SU-DHL-6 (cell line): Measurements from ENCODE around the gene GFER.

Source experiments
- H2AFZ ChIP-seq: fragments of 200-600 bp; sonication (generic); 2 replicates; pipeline ENCODE4 v1.6.1; 2014; ENCODE audit warnings: low read depth, mild to moderate bottlenecking, moderate library complexity, mixed read lengths, antibody characterized with exemption, low read length; ENCODE audit not compliant: severe bottlenecking
- H3F3A ChIP-seq: fragments of 200-600 bp; shearing (Covaris generic); 2 replicates; pipeline ENCODE4 v1.6.0; 2016; ENCODE audit warnings: antibody characterized with exemption, mild to moderate bottlenecking; ENCODE audit not compliant: insufficient read depth
- H3K27ac ChIP-seq: fragments of 200-600 bp; sonication (generic); 2 replicates; pipeline ENCODE4 v1.5.1; 2016; ENCODE audit warnings: low read depth, mild to moderate bottlenecking, low read length, moderate library complexity, mixed read lengths
- H3K27me3 ChIP-seq: fragments of 200-600 bp; sonication (generic), shearing (Covaris generic); 2 replicates; pipeline ENCODE4 v1.6.0; 2014; ENCODE audit warnings: mild to moderate bottlenecking, low read length
- H3K36me3 ChIP-seq: fragments of 200-600 bp; sonication (generic); 2 replicates; pipeline ENCODE4 v1.6.1; 2014; ENCODE audit warnings: mild to moderate bottlenecking, low read length, mixed read lengths
- H3K4me2 ChIP-seq: fragments of 300-600, 200-600 bp; shearing (Covaris generic), sonication (generic); 2 replicates; pipeline ENCODE4 v1.6.0; 2014; ENCODE audit warnings: low read length, low read depth, mild to moderate bottlenecking; ENCODE audit not compliant: poor library complexity, severe bottlenecking
- H3K4me3 ChIP-seq: fragments of 200-600 bp; sonication (generic); 2 replicates; pipeline ENCODE4 v1.5.1; 2014; ENCODE audit warnings: antibody characterized with exemption, low read length, mild to moderate bottlenecking, mixed read lengths; ENCODE audit not compliant: insufficient read depth, poor library complexity, severe bottlenecking
- H3K79me2 ChIP-seq: fragments of 200-600 bp; sonication (generic); 2 replicates; pipeline ENCODE4 v1.6.1; 2014; ENCODE audit warnings: mild to moderate bottlenecking, low read length, moderate library complexity; ENCODE audit not compliant: insufficient read depth
- H3K9ac ChIP-seq: fragments of 200-600 bp; sonication (generic); 2 replicates; pipeline ENCODE4 v1.7.0; 2014; ENCODE audit warnings: mild to moderate bottlenecking, low read length
- H3K9me2 ChIP-seq: fragments of 200-600 bp; sonication (generic); replicated peaks from 2 replicates; pipeline ENCODE4 v1.6.1; 2014; ENCODE audit warnings: low read length; ENCODE audit not compliant: insufficient read depth
- H3K9me3 ChIP-seq: fragments of 200-600 bp; sonication (generic); 2 replicates; pipeline ENCODE4 v1.6.1; 2014; ENCODE audit warnings: low read length, mixed read lengths; ENCODE audit not compliant: insufficient read depth
- H4K20me1 ChIP-seq: fragments of 200-600 bp; sonication (generic); 2 replicates; pipeline ENCODE4 v1.6.1; 2014; ENCODE audit warnings: low read depth, mild to moderate bottlenecking, antibody characterized with exemption, low read length, moderate library complexity, mixed read lengths
- CTCF ChIP-seq: fragments of 200-600 bp; sonication (generic); IDR thresholded peaks from one replicate; pipeline ENCODE4 v1.5.1; 2017; ENCODE audit warnings: antibody characterized with exemption, mild to moderate bottlenecking, low read length, moderate library complexity; ENCODE audit not compliant: insufficient read depth, poor library complexity, severe bottlenecking
- EZH2phosphoT487 ChIP-seq: fragments of 200-600 bp; sonication (generic), shearing (Covaris generic); conservative IDR thresholded peaks from 2 replicates; pipeline ENCODE4 v1.6.1; 2018; ENCODE audit warnings: mild to moderate bottlenecking, antibody characterized with exemption, low read length, moderate library complexity, mixed read lengths

Gene GFER

GRCh38 chr16:1978476-1979120, 5.4 kb upstream of the GFER start:
- no peak overlapping the region for H3K9ac ChIP-seq
- no peaks in the 10 kb centered on the region for H3K36me3 ChIP-seq
- H3K9me3 ChIP-seq: no peaks in the 10 kb centered on the region
- H3K4me2 ChIP-seq: no peak overlapping the region
- H3K9me2 ChIP-seq: no peaks in the 10 kb centered on the region
- no peak overlapping the region for H3K4me3 ChIP-seq
- TF ChIP-seq EZH2phosphoT487 (no peak), CTCF (no peak)
- H4K20me1 ChIP-seq: no peaks in the 10 kb centered on the region
- H2AFZ ChIP-seq: no peak overlapping the region
- H3K27me3 ChIP-seq: no peaks in the 10 kb centered on the region
- H3K79me2 ChIP-seq: peaks cover 5% of the 10 kb centered on the region
- no peaks in the 10 kb centered on the region for H3F3A ChIP-seq
- no peak overlapping the region for H3K27ac ChIP-seq

- no peaks in the 10 kb centered on the region for H3K27me3 ChIP-seq
- no peak overlapping the region for H3K9ac ChIP-seq
- no peaks in the 10 kb centered on the region for H3K9me2 ChIP-seq
- H2AFZ ChIP-seq: no peak overlapping the region
- H3K79me2 ChIP-seq: no peaks in the 10 kb centered on the region
- no peak overlapping the region for H3K27ac ChIP-seq
- H4K20me1 ChIP-seq: no peaks in the 10 kb centered on the region
- TF ChIP-seq EZH2phosphoT487: no peak
- TF ChIP-seq CTCF: no peak
- H3K4me2 ChIP-seq: no peak overlapping the region
- no peaks in the 10 kb centered on the region for H3K36me3 ChIP-seq
- no peak overlapping the region for H3K4me3 ChIP-seq
- no peaks in the 10 kb centered on the region for H3F3A ChIP-seq
- no peaks in the 10 kb centered on the region for H3K9me3 ChIP-seq
Measured at GRCh38 chr16:1979271-1980029, 4.5 kb upstream of the GFER start.

DNA sequence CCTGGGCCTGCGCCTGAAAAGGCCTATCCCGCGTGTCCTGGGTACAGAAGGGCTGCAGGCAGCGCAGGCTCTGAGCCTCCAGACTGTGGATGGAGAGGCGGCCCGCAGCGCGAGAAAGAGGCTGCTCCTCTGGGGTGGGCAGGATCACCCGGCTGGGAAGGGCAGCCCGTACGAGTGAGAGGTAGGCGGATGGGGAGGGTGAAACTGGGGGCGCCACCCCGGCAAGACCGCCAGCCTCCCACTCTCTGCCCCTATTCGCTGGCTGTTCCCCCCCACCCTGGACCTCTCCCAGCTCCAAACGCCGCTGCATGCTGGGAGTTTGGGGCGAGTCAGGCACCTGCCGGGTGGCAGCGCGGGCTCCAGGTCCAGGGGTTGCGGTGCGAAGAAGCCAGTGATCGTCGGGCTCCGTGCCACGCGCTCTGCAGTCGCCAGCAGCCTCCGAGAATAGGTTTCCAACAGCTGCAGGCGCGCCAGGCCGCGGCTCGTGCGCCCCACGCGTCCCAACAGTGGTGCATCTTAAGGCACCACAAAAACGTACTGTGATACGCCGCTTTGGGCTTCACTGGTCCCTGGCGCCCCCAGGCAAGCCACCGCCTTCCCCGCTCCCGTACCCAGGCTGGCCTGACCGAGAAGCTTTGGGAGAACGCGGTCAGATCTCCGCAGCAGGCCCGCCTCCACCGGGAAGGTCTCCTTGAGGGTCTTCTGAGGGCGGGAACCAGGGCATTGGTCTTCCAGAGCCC, 3.8 kb upstream of the GFER start:
- no peaks in the 10 kb centered on the region for H4K20me1 ChIP-seq
- TF ChIP-seq EZH2phosphoT487: no peak
- no peak overlapping the region for H3K4me3 ChIP-seq
- H2AFZ ChIP-seq: no peak overlapping the region
- H3K27ac ChIP-seq: no peak overlapping the region
- no peaks in the 10 kb centered on the region for H3F3A ChIP-seq
- H3K27me3 ChIP-seq: no peaks in the 10 kb centered on the region
- H3K9me2 ChIP-seq: no peaks in the 10 kb centered on the region
- H3K4me2 ChIP-seq: no peak overlapping the region
- no peaks in the 10 kb centered on the region for H3K9me3 ChIP-seq
- no peaks in the 10 kb centered on the region for H3K36me3 ChIP-seq
- H3K79me2 ChIP-seq: no peaks in the 10 kb centered on the region
- no peak overlapping the region for H3K9ac ChIP-seq
